ENCODE results near the gene SMAD7. TPM values are rescaled to one million over a fixed set of nuclear protein-coding genes. Genes with fewer than 3 reads are reported as not detected.
A peak's percentile ranks its signal among the peaks of the same experiment; 100 is the strongest.

The SMAD7 gene
- polyA plus RNA-seq, 3 donors = 1.4 to 9.4 (median 1.5) TPM

GRCh38 chr18:48913201-48913600, 37.6 kb downstream of the SMAD7 start:
- H3K9me3 Mint-ChIP-seq = peaks cover 0 to 6% (median 0%) of the 10 kb centered on the region in 7 donors
- Histone ChIP-seq H3K4me3 (replicated peaks in 1 of 3; ENCODE audit: low read depth in 2 of 3, low read length in 3 of 3) (no peak overlapping the region), H3K4me1 (ENCODE audit: control insufficient read depth in 1 of 2, insufficient read depth in 2 of 2, low read length in 2 of 2) (peaks cover 16 to 24% of the 10 kb centered on the region in 2 donors), H4K20me1 (ENCODE audit: insufficient read depth, low read length) (no peaks in the 10 kb centered on the region), H3K9me3 (replicated peaks in 1 of 2; ENCODE audit: control insufficient read depth in 1 of 2, insufficient read depth in 1 of 2, low read length in 2 of 2) (peaks cover 0 to 3% of the 10 kb centered on the region in 2 donors), H3K27me3 (ENCODE audit: control insufficient read depth in 2 of 2, insufficient read depth in 2 of 2, low read length in 2 of 2) (no peaks in the 10 kb centered on the region), H3K27ac (ENCODE audit: low read depth in 1 of 2, low read length in 2 of 2) (no peak overlapping the region), H2AFZ (ENCODE audit: insufficient read depth, low read depth, low read length, poor library complexity, severe bottlenecking) (no peak overlapping the region), H3K4me2 (replicated peaks; ENCODE audit: extremely low read depth, low read length, poor library complexity, severe bottlenecking) (no peak overlapping the region), H3K9ac (ENCODE audit: insufficient read depth, low read length, poor library complexity, severe bottlenecking) (no peak overlapping the region), H3K79me2 (ENCODE audit: insufficient read depth, low read length) (no peaks in the 10 kb centered on the region), H3K36me3 (replicated peaks in 1 of 2; ENCODE audit: control insufficient read depth in 1 of 2, insufficient read depth in 2 of 2, low read length in 2 of 2) (no peaks in the 10 kb centered on the region)
- peaks cover 3 to 6% of the 10 kb centered on the region in 2 donors for H3K36me3 Mint-ChIP-seq
- DNase-seq = no peak
- H3K27ac Mint-ChIP-seq = peak overlapping the region in 1 of 7 donors; percentile 24
- H3K4me3 Mint-ChIP-seq = no peak overlapping the region
- intact Hi-C loops (cut with micrococcal nuclease) = no loop called here
- TF ChIP-seq CTCF (IDR thresholded peaks at IDR 0.05) = no peak
- H3K27me3 Mint-ChIP-seq (ENCODE audit: low read depth in 3 of 3) = peaks cover 0 to 10% (median 10%) of the 10 kb centered on the region in 3 donors
- H3K4me1 Mint-ChIP-seq = peaks cover 37% of the 10 kb centered on the region
- WGBS (ENCODE audit: insufficient coverage) = 88% methylated on average over 3 of the region's 5 CpGs

- Histone ChIP-seq H3K4me1 (ENCODE audit: control insufficient read depth in 1 of 2, insufficient read depth in 2 of 2, low read length in 2 of 2) (peaks cover 0 to 2% of the 10 kb centered on the region in 2 donors), H3K4me3 (replicated peaks in 1 of 3; ENCODE audit: low read depth in 2 of 3, low read length in 3 of 3) (no peak overlapping the region), H3K36me3 (replicated peaks in 1 of 2; ENCODE audit: control insufficient read depth in 1 of 2, insufficient read depth in 2 of 2, low read length in 2 of 2) (no peaks in the 10 kb centered on the region), H3K79me2 (ENCODE audit: insufficient read depth, low read length) (no peaks in the 10 kb centered on the region), H3K9me3 (replicated peaks in 1 of 2; ENCODE audit: control insufficient read depth in 1 of 2, insufficient read depth in 1 of 2, low read length in 2 of 2) (peaks cover 0 to 3% of the 10 kb centered on the region in 2 donors), H3K27me3 (ENCODE audit: control insufficient read depth in 2 of 2, insufficient read depth in 2 of 2, low read length in 2 of 2) (no peaks in the 10 kb centered on the region), H3K4me2 (replicated peaks; ENCODE audit: extremely low read depth, low read length, poor library complexity, severe bottlenecking) (no peak overlapping the region), H3K27ac (ENCODE audit: low read depth in 1 of 2, low read length in 2 of 2) (no peak overlapping the region), H3K9ac (ENCODE audit: insufficient read depth, low read length, poor library complexity, severe bottlenecking) (no peak overlapping the region), H4K20me1 (ENCODE audit: insufficient read depth, low read length) (no peaks in the 10 kb centered on the region), H2AFZ (ENCODE audit: insufficient read depth, low read depth, low read length, poor library complexity, severe bottlenecking) (no peak overlapping the region)
- 97% methylated on average over 16 of the region's 17 CpGs for WGBS (ENCODE audit: insufficient coverage)
- no peak for TF ChIP-seq CTCF (IDR thresholded peaks at IDR 0.05)
- intact Hi-C loops (cut with micrococcal nuclease) = no loop called here
- H3K36me3 Mint-ChIP-seq = peaks cover under 1 to 5% of the 10 kb centered on the region in 2 donors
- H3K4me3 Mint-ChIP-seq = no peak overlapping the region
- peaks cover 16% of the 10 kb centered on the region for H3K4me1 Mint-ChIP-seq
- H3K27ac Mint-ChIP-seq = no peak overlapping the region
- DNase-seq = no peak
- H3K27me3 Mint-ChIP-seq (ENCODE audit: low read depth in 3 of 3) = peaks cover 3 to 15% (median 3%) of the 10 kb centered on the region in 3 donors
- peaks cover 0 to 6% (median 0%) of the 10 kb centered on the region in 7 donors for H3K9me3 Mint-ChIP-seq
Observed at GRCh38 chr18:48910972-48911545, 39.7 kb downstream of the SMAD7 start.
